HepG2 (cell line): Measurements from ENCODE around the gene NAA16. TPM values are rescaled to one million over a fixed set of nuclear protein-coding genes. Genes with fewer than 3 reads are reported as not detected.

ENCODE experiments used
- AHR ChIP-seq: IDR thresholded peaks from 2 replicates; pipeline ENCODE4 v1.6.1; 2018; ENCODE audit warnings: missing genetic modification reagents, missing compliant biosample characterization
- CC2D1A ChIP-seq: sonication (generic); formaldehyde crosslinking; IDR thresholded peaks from 2 replicates; pipeline ENCODE4 v1.8.1; 2023; ENCODE audit warnings: mild to moderate bottlenecking, missing genetic modification reagents
- CHD2 ChIP-seq: IDR thresholded peaks from 2 replicates; pipeline ENCODE4 v1.6.1; 2011; ENCODE audit warnings: low read depth, low read length, improper control_type of control experiment
- HCFC1 ChIP-seq: fragments of 150-350 bp; IDR thresholded peaks from 2 replicates; pipeline ENCODE4 v1.6.1; 2014; ENCODE audit warnings: low read depth, low read length
- KDM1A ChIP-seq: IDR thresholded peaks from 2 replicates; pipeline ENCODE4 v1.6.1; 2016; ENCODE audit warnings: missing compliant biosample characterization
- NFE2 ChIP-seq: sonication (generic); formaldehyde crosslinking; IDR thresholded peaks from 2 replicates; pipeline ENCODE4 v1.4.0; 2020; ENCODE audit warnings: missing genetic modification reagents
- NFKB2 ChIP-seq: sonication (generic); formaldehyde crosslinking; IDR thresholded peaks from 2 replicates; pipeline ENCODE4 v1.4.0; 2020; ENCODE audit warnings: missing genetic modification reagents, borderline replicate concordance
- ONECUT2 ChIP-seq: sonication (generic); formaldehyde crosslinking; IDR thresholded peaks from 2 replicates; pipeline ENCODE4 v1.4.0; 2020; ENCODE audit warnings: missing genetic modification reagents
- SIN3A ChIP-seq: IDR thresholded peaks from 2 replicates; pipeline ENCODE4 v1.6.1; 2011; ENCODE audit warnings: low read depth, mild to moderate bottlenecking, control low read depth, low read length, borderline replicate concordance
- SP2 ChIP-seq: sonication (generic); formaldehyde crosslinking; IDR thresholded peaks from 2 replicates; pipeline ENCODE4 v1.5.1; 2020; ENCODE audit warnings: mild to moderate bottlenecking, missing genetic modification reagents
- ZFP1 ChIP-seq: IDR thresholded peaks from 2 replicates; pipeline ENCODE4 v1.6.1; 2016
- ZNF292 ChIP-seq: sonication (generic); formaldehyde crosslinking; IDR thresholded peaks from 2 replicates; pipeline ENCODE4 v1.8.1; 2022; ENCODE audit warnings: mild to moderate bottlenecking, low read depth, missing genetic modification reagents, borderline replicate concordance
- ZNF629 ChIP-seq: sonication (generic); formaldehyde crosslinking; conservative IDR thresholded peaks from 2 replicates; pipeline ENCODE4 v1.5.0; 2020; ENCODE audit warnings: missing genetic modification reagents
- polyA plus RNA-seq, 8 experiments: library from polyadenylated mRNA; depleted of rRNA in 3 of 8; stranded (reverse) in 7 of 8; unstranded in 1 of 8; fragments of >200 nt; fragmentation: Illumina TruSeq in 4 of 8; extraction: Trizol in 4 of 8; gene quantifications; 2 replicates each; pipeline versions ENCODE4 v1.2.1 to v1.2.3, GENCODE V29; 2011 to 2016; ENCODE audit warnings: low read depth in 4 of 8, missing spikeins in 1 of 8, mixed read lengths in 1 of 8; ENCODE audit not compliant: insufficient read depth in 1 of 8
- total RNA-seq, 5 experiments: library from RNA; depleted of rRNA; stranded (reverse); fragments of >200 nt; fragmentation: Illumina TruSeq; extraction: Trizol; gene quantifications; 2 replicates each; pipeline ENCODE4 v1.2.3, GENCODE V29; 2016; ENCODE audit warnings: low read depth in 1 of 5
- TF ChIP-seq, protein P1 (sequence below), 2 experiments: IDR thresholded peaks; 2 replicates each; pipeline ENCODE4 v1.6.1; 2011 to 2012; ENCODE audit warnings: low read length in 2 of 2, borderline replicate concordance in 1 of 2, low read depth in 1 of 2, mild to moderate bottlenecking in 1 of 2, moderate library complexity in 1 of 2
- TF ChIP-seq, protein P2 (sequence below): sonication (generic); formaldehyde crosslinking; IDR thresholded peaks from 2 replicates; pipeline ENCODE4 v1.9.0; 2021; ENCODE audit warnings: mild to moderate bottlenecking, missing genetic modification reagents
- TF ChIP-seq, protein P3 (sequence below): sonication (generic); formaldehyde crosslinking; IDR thresholded peaks from 2 replicates; pipeline ENCODE4 v1.8.0; 2022; ENCODE audit warnings: missing genetic modification reagents, mild to moderate bottlenecking, inconsistent platforms, borderline replicate concordance
- TF ChIP-seq, protein P4 (sequence below): sonication (generic); formaldehyde crosslinking; IDR thresholded peaks from 2 replicates; pipeline ENCODE4 v1.4.0; 2020; ENCODE audit warnings: missing genetic modification reagents

NAA16 gene
- total and polyA plus RNA-seq, 2 of the 13 experiments (the other 11 are each of a cell fraction or from before 2014, with no cell fraction given) = 9.2 to 15.1 TPM

DNA sequence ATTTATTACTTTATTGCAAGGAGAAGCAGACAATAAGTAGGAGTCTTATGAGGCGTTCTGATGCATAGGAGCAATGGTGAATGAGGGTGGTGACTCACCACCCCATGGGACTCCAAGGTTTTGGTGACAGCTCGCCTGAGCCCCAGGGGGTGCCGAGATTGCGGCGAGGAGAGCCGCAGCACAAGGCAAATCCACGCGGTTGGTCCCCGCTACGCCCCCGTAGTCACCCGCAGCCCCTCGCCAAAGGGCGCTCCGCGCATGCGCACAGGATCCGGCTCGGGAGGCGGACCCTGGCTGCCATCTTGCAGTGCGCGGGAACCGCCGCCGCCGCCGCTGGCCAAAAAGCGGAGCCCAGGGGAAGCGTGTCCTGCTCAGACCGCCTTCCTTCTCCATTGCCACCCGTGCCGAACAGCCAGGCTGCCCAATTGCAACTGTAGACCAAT, at the start of gene NAA16 (continued):
- TF ChIP-seq SIN3A (peak; percentile 85; the same call in 1 of the 2 replicates), ZNF629 (no peak), NFE2 (CRISPR knock-in tag) (no peak), ZNF292 (CRISPR knock-in tag) (peak; percentile 62; the same call in 1 of the 2 replicates), CC2D1A (CRISPR knock-in tag) (no peak), HCFC1 (no peak; the same call in 1 of the 2 replicates), ZFP1 (CRISPR knock-in tag) (0 out of 2 replicates have a peak, but pooled peaks have one; percentile 32), CHD2 (no peak), SP2 (CRISPR knock-in tag) (no peak), ONECUT2 (CRISPR knock-in tag) (no peak), AHR (no peak), KDM1A (CRISPR knock-in tag) (no peak), NFKB2 (no peak)
- TF ChIP-seq, protein P1, sequence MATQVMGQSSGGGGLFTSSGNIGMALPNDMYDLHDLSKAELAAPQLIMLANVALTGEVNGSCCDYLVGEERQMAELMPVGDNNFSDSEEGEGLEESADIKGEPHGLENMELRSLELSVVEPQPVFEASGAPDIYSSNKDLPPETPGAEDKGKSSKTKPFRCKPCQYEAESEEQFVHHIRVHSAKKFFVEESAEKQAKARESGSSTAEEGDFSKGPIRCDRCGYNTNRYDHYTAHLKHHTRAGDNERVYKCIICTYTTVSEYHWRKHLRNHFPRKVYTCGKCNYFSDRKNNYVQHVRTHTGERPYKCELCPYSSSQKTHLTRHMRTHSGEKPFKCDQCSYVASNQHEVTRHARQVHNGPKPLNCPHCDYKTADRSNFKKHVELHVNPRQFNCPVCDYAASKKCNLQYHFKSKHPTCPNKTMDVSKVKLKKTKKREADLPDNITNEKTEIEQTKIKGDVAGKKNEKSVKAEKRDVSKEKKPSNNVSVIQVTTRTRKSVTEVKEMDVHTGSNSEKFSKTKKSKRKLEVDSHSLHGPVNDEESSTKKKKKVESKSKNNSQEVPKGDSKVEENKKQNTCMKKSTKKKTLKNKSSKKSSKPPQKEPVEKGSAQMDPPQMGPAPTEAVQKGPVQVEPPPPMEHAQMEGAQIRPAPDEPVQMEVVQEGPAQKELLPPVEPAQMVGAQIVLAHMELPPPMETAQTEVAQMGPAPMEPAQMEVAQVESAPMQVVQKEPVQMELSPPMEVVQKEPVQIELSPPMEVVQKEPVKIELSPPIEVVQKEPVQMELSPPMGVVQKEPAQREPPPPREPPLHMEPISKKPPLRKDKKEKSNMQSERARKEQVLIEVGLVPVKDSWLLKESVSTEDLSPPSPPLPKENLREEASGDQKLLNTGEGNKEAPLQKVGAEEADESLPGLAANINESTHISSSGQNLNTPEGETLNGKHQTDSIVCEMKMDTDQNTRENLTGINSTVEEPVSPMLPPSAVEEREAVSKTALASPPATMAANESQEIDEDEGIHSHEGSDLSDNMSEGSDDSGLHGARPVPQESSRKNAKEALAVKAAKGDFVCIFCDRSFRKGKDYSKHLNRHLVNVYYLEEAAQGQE (IDR thresholded peaks at IDR 0.05; ENCODE audit: borderline replicate concordance in 1 of 2, low read depth in 1 of 2, low read length in 2 of 2) = no peak
- TF ChIP-seq, protein P2, sequence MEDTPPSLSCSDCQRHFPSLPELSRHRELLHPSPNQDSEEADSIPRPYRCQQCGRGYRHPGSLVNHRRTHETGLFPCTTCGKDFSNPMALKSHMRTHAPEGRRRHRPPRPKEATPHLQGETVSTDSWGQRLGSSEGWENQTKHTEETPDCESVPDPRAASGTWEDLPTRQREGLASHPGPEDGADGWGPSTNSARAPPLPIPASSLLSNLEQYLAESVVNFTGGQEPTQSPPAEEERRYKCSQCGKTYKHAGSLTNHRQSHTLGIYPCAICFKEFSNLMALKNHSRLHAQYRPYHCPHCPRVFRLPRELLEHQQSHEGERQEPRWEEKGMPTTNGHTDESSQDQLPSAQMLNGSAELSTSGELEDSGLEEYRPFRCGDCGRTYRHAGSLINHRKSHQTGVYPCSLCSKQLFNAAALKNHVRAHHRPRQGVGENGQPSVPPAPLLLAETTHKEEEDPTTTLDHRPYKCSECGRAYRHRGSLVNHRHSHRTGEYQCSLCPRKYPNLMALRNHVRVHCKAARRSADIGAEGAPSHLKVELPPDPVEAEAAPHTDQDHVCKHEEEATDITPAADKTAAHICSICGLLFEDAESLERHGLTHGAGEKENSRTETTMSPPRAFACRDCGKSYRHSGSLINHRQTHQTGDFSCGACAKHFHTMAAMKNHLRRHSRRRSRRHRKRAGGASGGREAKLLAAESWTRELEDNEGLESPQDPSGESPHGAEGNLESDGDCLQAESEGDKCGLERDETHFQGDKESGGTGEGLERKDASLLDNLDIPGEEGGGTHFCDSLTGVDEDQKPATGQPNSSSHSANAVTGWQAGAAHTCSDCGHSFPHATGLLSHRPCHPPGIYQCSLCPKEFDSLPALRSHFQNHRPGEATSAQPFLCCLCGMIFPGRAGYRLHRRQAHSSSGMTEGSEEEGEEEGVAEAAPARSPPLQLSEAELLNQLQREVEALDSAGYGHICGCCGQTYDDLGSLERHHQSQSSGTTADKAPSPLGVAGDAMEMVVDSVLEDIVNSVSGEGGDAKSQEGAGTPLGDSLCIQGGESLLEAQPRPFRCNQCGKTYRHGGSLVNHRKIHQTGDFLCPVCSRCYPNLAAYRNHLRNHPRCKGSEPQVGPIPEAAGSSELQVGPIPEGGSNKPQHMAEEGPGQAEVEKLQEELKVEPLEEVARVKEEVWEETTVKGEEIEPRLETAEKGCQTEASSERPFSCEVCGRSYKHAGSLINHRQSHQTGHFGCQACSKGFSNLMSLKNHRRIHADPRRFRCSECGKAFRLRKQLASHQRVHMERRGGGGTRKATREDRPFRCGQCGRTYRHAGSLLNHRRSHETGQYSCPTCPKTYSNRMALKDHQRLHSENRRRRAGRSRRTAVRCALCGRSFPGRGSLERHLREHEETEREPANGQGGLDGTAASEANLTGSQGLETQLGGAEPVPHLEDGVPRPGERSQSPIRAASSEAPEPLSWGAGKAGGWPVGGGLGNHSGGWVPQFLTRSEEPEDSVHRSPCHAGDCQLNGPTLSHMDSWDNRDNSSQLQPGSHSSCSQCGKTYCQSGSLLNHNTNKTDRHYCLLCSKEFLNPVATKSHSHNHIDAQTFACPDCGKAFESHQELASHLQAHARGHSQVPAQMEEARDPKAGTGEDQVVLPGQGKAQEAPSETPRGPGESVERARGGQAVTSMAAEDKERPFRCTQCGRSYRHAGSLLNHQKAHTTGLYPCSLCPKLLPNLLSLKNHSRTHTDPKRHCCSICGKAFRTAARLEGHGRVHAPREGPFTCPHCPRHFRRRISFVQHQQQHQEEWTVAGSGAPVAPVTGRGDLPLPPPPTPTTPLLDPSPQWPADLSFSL (CRISPR knock-in tag) = no peak
- TF ChIP-seq, protein P3, sequence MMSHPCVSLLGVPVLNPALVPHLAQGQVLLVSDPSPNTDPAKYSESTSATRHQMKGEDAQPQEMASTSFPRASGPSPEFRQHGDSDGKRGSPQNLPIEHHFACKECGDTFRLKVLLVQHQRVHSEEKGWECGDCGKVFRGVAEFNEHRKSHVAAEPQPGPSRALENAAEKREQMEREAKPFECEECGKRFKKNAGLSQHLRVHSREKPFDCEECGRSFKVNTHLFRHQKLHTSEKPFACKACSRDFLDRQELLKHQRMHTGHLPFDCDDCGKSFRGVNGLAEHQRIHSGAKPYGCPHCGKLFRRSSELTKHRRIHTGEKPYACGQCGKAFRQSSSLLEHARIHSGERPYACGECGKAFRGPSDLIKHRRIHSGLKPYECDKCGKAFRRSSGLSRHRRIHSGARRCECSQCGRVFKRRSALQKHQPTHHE (CRISPR knock-in tag) = no peak
- TF ChIP-seq, protein P4, sequence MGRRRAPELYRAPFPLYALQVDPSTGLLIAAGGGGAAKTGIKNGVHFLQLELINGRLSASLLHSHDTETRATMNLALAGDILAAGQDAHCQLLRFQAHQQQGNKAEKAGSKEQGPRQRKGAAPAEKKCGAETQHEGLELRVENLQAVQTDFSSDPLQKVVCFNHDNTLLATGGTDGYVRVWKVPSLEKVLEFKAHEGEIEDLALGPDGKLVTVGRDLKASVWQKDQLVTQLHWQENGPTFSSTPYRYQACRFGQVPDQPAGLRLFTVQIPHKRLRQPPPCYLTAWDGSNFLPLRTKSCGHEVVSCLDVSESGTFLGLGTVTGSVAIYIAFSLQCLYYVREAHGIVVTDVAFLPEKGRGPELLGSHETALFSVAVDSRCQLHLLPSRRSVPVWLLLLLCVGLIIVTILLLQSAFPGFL (CRISPR knock-in tag) = no peak
